NT2/D1 (cell line): ENCODE measurements around the gene NMRK2.

Experiments
- SUZ12 ChIP-seq: IDR thresholded peaks from 2 replicates; pipeline ENCODE4 v1.6.1; 2011; ENCODE audit not compliant: insufficient read length, insufficient read depth; ENCODE audit errors: extremely low read depth
- YY1 ChIP-seq: IDR thresholded peaks from 2 replicates; pipeline ENCODE4 v1.6.1; 2011; ENCODE audit not compliant: insufficient read length, insufficient read depth

- TF ChIP-seq YY1 (no peak), SUZ12 (no peak)
Observed at GRCh38 chr19:3978145-3978544, 45.3 kb downstream of the NMRK2 start.
